ENCODE measurements around the gene DPP9.

DNA sequence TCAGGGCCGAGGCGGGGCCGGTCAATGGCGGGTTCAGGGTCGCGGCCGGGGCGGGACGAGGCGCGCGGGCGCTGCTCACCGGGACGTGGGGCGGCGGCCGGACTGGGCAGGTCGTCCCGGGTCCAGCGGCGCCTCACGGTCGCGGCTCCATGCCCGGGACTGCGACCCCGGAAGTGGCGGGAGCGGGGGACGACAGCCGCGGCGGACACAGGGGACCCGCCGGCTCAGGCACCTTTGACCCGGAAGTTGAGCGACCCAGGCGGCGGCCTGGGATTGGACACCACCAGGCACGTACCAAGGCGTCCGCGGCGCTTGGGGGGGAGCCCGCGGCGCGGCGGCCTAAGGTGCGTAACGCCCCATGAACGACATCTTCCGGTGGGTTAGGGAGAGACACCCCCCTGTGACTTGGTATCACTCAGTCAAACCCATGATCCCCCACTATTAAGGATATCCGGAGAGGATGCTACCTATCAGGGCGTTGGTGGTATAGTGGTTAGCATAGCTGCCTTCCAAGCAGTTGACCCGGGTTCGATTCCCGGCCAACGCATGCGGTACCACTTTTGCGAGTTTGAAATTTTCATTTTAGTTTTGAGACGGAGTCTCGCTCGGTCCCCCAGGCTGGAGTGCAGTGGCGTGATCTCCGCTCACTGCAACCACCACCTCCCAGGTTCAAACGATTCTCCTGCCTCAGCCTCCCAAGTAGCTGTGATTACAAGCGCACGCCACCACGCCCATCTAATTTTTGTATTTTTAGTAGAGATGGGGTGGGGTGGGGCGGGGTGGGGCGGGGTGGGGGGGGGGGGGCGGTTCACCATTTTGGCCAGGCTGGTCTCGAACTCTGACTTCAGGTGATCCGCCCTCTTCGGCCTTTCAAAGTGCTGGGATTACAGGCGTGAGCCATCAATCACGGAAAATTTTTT, at the start of gene DPP9:
- TF ChIP-seq CTCF (IDR thresholded peaks at IDR 0.05) (no peak), TAF1 (IDR thresholded peaks at IDR 0.05; ENCODE audit: borderline replicate concordance, low read depth, low read length) (peak; percentile 66), ELF1 (IDR thresholded peaks at IDR 0.05) (peak; percentile 94)
